GM21529 (cell line): ENCODE data around the gene PRRG3.
A peak's percentile ranks its signal among the peaks of the same experiment; 100 is the strongest.

Experiments used
- ATAC-seq: cut with Tn5 transposase; IDR thresholded peaks from one replicate; pipeline ENCODE4 v1.9.1; 2021; ENCODE audit not compliant: unreplicated experiment

The PRRG3 gene

DNA sequence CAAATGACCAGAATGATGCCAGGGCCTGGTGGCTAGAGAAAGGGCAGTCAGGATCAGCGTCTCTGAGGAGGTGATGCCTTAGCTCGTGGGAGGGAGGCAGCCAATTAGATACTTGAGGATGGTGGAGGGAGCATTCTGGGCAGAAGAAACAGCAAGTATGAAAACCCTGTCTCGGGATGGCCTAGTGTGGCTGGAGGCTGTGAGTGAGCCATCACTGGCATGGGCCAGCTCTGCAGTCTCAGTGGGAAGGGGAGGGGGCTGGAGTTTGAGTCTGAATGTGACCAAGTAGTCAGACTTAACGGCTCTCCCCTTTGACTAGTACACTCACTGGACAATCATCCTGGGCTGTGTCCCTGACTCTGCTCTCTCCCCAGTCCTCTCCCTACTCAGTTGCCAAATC is 46.3 kb downstream of the PRRG3 start:
- ATAC-seq: no peak

DNA sequence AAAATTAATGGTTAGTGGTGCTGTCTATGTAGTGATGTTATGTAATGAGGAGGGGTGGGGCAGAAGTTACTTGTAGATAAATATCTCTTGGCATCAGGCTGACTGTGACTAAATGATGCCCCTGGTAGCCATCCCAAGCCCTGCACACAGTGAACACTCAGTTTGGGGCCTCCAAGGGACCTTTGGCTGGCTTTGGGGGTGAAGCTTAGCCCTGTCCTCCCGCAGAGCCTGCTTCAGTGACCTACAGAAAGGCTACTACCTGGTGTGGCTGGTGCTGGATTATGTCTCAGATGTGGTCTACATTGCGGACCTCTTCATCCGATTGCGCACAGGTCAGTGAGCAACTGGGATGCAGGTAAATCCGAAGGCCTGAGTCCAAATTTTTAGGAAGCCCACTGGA is 47.1 kb downstream of the PRRG3 start:
- ATAC-seq: no peak

DNA sequence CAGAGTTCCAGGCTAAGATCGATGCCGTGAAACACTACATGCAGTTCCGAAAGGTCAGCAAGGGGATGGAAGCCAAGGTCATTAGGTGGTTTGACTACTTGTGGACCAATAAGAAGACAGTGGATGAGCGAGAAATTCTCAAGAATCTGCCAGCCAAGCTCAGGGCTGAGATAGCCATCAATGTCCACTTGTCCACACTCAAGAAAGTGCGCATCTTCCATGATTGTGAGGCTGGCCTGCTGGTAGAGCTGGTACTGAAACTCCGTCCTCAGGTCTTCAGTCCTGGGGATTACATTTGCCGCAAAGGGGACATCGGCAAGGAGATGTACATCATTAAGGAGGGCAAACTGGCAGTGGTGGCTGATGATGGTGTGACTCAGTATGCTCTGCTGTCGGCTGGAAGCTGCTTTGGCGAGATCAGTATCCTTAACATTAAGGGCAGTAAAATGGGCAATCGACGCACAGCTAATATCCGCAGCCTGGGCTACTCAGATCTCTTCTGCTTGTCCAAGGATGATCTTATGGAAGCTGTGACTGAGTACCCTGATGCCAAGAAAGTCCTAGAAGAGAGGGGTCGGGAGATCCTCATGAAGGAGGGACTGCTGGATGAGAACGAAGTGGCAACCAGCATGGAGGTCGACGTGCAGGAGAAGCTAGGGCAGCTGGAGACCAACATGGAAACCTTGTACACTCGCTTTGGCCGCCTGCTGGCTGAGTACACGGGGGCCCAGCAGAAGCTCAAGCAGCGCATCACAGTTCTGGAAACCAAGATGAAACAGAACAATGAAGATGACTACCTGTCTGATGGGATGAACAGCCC is 48.6 kb downstream of the PRRG3 start:
- ATAC-seq: no peak

DNA sequence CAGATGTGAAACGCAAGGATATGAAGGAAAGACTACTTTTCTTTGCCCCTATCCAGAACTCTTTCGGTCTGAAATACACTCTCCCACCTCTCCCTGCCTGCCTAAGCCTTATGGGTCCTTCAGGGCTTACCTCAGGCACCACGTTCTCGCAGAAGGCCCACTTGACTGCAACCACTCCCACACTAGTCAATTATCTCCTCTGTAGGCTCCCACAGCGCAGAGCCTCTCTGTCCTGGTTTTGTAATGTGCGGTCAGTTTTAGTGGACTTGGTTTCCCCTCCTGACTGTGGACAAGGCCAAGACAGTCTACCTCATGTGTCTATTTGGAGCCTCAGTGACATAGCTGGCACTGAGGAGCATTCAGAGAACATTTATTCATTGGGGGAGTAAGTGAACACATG is 50.4 kb downstream of the PRRG3 start:
- ATAC-seq: no peak

DNA sequence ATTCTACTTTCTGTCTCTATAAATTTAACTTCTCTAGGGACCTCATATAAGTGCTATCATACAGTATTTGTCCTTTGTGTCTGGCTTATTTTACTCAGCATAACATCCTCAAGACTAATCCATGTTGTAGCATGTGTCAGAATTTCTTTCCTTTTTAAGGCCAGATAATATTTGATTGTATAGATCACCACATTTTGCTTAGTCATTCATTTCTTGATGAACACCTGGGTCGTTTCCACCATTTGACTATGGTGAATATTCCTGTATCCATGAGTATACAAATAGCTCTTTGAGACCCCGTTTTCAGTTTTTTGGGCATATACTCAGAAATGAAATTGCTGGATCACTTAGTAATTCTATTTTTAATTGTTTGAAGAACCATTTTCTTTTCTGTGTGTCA is 51.2 kb downstream of the PRRG3 start:
- no peak for ATAC-seq

DNA sequence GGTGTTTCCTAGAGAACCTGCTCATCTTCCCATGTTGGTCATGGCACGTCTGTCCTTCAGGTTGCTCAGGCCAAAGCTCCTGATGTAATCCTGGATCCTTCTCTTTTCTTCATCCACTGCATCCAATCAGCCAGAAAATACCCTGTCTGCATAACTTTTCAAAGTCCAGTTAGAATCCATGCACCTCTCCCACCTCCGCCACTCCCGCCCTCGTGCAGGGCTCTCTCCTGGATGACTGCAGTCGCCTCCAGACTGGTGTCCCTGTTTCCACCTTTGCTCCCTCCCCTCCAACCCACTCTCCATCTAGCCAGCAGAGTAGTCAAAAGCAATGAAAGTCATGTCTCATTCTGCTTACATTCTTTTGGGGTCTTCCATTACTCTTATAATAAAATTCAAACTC is 55.3 kb downstream of the PRRG3 start:
- ATAC-seq: no peak

DNA sequence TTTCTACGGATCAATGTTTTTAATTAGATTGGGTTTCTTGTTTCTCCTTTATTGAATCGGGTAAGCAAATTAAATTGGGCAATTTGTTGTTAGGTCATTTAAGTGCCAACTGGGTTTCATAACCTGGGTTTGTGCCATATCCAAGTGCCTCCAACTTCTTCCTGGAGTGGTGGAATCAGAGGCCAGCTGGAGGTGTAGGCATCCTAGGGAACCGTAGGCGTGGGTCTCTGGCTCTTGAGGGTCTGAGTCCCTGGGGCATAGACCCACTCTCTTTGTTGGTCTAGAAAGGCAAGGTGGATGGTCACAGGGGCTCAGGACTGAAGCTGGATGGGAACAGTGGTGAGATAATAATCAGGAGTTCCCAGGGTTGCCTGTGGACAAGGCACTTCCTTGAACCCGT is 57.6 kb downstream of the PRRG3 start:
- no peak for ATAC-seq

DNA sequence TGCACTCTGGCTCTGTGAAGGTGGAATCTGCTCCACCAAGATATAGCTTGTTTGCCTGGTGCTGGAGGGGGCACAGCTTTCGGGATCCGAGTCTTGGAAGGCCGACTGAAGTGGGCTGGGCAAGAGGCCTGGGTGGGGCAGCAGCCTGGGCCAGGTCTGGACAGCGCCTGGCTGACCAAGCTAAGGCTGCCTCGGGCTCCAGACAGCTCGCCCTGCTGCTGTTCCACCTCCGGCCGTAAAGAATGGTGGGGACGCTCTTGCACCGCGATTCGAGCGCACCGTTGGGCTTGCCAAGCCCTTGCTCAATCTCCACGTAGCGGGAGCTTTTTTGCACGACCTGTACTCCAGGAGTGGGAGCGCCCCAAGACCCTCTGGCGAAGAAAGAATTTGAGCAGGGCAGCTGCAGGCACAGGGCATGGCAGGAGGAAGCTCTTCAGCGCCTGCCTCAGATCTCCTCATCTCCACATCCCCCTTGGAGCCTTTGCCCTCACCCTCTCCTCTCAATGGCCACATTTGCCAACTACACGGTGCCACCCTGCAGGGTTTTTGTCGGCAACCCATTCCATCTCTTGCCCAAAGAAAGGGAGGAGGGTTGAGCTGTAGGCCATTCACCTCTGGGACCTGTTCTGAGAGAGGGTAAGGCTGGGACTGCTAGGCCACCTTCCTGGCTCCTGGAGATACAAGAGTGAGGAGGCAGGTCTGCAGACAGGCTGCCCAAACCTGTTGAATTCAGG is 58.2 kb downstream of the PRRG3 start:
- ATAC-seq: peak; percentile 86

DNA sequence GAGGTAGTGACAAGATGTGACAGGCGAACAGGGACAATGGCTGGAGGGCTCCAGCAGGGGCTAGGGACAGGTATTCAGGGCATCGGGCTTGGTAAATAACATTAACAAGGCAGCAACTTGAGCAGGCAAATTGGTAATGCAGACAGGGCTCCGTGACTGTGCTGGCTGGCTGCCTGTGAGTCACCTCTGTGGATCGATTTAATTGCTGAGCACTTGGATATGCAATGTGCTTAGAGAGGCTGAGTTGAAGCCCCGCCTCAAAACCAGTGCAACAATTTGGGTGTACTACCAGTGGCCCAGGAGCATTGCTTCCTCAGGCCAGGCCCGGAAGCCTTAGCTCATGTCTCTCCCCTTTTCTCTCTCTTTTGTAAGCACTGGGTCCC is 58.8 kb downstream of the PRRG3 start:
- no peak for ATAC-seq

DNA sequence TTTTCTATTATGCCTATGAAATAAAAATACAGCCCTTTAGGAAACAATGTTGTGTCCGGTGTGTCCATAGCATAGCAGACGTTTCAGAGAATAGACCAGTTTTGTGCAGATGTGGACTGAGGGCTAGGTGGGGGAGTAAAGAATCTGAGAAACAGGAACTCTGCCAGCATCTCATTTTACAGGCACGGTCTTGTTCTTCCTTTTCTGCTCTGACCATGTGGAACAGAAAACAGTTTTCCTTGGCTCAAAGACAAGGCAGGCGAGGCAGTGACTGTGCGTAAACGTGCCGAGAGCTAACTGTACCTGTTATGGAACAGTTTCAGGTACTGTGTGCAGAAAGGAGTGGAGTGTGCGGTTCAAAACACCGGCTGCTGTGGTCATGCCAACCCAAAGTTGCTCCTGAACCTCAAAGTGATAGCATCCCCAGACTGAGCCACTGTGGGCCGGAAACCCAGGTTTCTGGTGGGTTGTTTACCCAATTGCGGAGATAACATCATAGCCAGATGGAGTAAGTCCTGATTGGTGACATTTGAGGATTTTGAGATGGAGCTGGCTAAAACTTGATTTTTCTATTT is 59.5 kb downstream of the PRRG3 start:
- no peak for ATAC-seq
